ENCODE results near the gene TEX48.

GRCh38 chr9:114619191-114619761 is 62.7 kb downstream of the TEX48 start:
- TF ChIP-seq CTCF (IDR thresholded peaks at IDR 0.05) (no peak), POLR2A (IDR thresholded peaks at IDR 0.05) (no peak)

All from lower leg skin (tissue), 3 donors.